HAP-1 (cell line): ENCODE measurements around the gene YPEL1.
"Not testable (repeated sequence)": the region's sequence is repeated elsewhere in the genome, so short reads cannot be mapped to it uniquely, and the experiment has no call there.

ENCODE experiments used
- DNase-seq, 2 experiments: peaks; one replicate each; pipeline ENCODE4 v3.0.0-alpha.2; 2016 to 2020; ENCODE audit warnings: low spot score in 2 of 2
- H3K27me3 ChIP-seq: fragments of 250-450 bp; sonication (Bioruptor Pico); 2 replicates; pipeline ENCODE4 v1.5.1; 2020; ENCODE audit warnings: low read depth, mild to moderate bottlenecking, moderate library complexity
- H3K36me3 ChIP-seq: fragments of 250-450 bp; sonication (Bioruptor Pico); replicated peaks from 2 replicates; pipeline ENCODE4 v1.5.1; 2020; ENCODE audit warnings: mild to moderate bottlenecking
- H3K4me1 ChIP-seq: fragments of 250-450 bp; sonication (Bioruptor Pico); 2 replicates; pipeline ENCODE4 v1.5.1; 2020; ENCODE audit warnings: mild to moderate bottlenecking
- H3K4me3 ChIP-seq: fragments of 250-450 bp; sonication (Bioruptor Pico); 2 replicates; pipeline ENCODE4 v1.5.1; 2020; ENCODE audit warnings: mild to moderate bottlenecking, moderate library complexity
- H3K9me3 ChIP-seq: fragments of 250-450 bp; sonication (Bioruptor Pico); 2 replicates; pipeline ENCODE4 v1.5.1; 2020; ENCODE audit warnings: mild to moderate bottlenecking, moderate library complexity
- in situ Hi-C: fragments of 300-500 bp; cut with MboI; formaldehyde crosslinking; loops from 3 replicates; pipeline ENCODE4 v1.14.3; 2020; ENCODE audit warnings: low sequenced_read_pairs, inconsistent platforms, mixed read lengths

Gene YPEL1

GRCh38 chr22:21739828-21740377 lies 4.3 kb upstream of the YPEL1 start:
- Histone ChIP-seq H3K4me1 (peaks cover 4% of the 10 kb centered on the region), H3K4me3 (no peak overlapping the region), H3K9me3 (no peaks in the 10 kb centered on the region), H3K36me3 (no peaks in the 10 kb centered on the region), H3K27me3 (0 out of 2 replicates have a peak, but pooled peaks cover 2% of the 10 kb centered on the region)
- in situ Hi-C loops: no loop called here
- DNase-seq: no peak

GRCh38 chr22:21738966-21739365 lies 3.4 kb upstream of the YPEL1 start:
- DNase-seq: no peak
- in situ Hi-C loops: no loop called here
- Histone ChIP-seq H3K36me3 (no peaks in the 10 kb centered on the region), H3K4me1 (peaks cover 10% of the 10 kb centered on the region), H3K27me3 (0 out of 2 replicates have a peak, but pooled peaks cover 2% of the 10 kb centered on the region), H3K9me3 (no peaks in the 10 kb centered on the region), H3K4me3 (no peak overlapping the region)

GRCh38 chr22:21738081-21738480 lies 2.5 kb upstream of the YPEL1 start:
- in situ Hi-C loops: no loop called here
- no peak for DNase-seq
- Histone ChIP-seq H3K27me3 (no peaks in the 10 kb centered on the region), H3K4me1 (peaks cover 10% of the 10 kb centered on the region), H3K36me3 (no peaks in the 10 kb centered on the region), H3K9me3 (no peaks in the 10 kb centered on the region), H3K4me3 (no peak overlapping the region)

- Histone ChIP-seq H3K4me1 (peaks cover 10% of the 10 kb centered on the region), H3K36me3 (no peaks in the 10 kb centered on the region), H3K9me3 (no peaks in the 10 kb centered on the region), H3K4me3 (no peak overlapping the region), H3K27me3 (no peaks in the 10 kb centered on the region)
- in situ Hi-C loops: no loop called here
- no peak for DNase-seq
Observed at GRCh38 chr22:21736948-21737347, 1.4 kb upstream of the YPEL1 start.

- no peaks in the 10 kb centered on the region for H3K27me3 ChIP-seq
- peaks cover 10% of the 10 kb centered on the region for H3K4me1 ChIP-seq
- in situ Hi-C loops: no loop called here
- DNase-seq: no peak
- no peaks in the 10 kb centered on the region for H3K36me3 ChIP-seq
- peak overlapping the region; percentile 9; the same call in 1 of the 2 replicates for H3K4me3 ChIP-seq
- no peaks in the 10 kb centered on the region for H3K9me3 ChIP-seq
Observed at GRCh38 chr22:21736084-21736642, 569 bp upstream of the YPEL1 start.

GRCh38 chr22:21734540-21735199 lies 924 bp downstream of the YPEL1 start:
- H3K27me3 ChIP-seq: no peaks in the 10 kb centered on the region
- H3K4me1 ChIP-seq: peaks cover 10% of the 10 kb centered on the region
- DNase-seq: no peak
- no peaks in the 10 kb centered on the region for H3K36me3 ChIP-seq
- peak overlapping the region; percentile 37 for H3K4me3 ChIP-seq
- no peaks in the 10 kb centered on the region for H3K9me3 ChIP-seq
- in situ Hi-C loops: no loop called here

GRCh38 chr22:21731503-21731902 lies 4.1 kb downstream of the YPEL1 start:
- Histone ChIP-seq H3K4me1 (peaks cover 10% of the 10 kb centered on the region), H3K36me3 (no peaks in the 10 kb centered on the region), H3K9me3 (no peaks in the 10 kb centered on the region), H3K27me3 (no peaks in the 10 kb centered on the region), H3K4me3 (no peak overlapping the region)
- in situ Hi-C loops: no loop called here
- no peak for DNase-seq

GRCh38 chr22:21730535-21731308 lies 4.9 kb downstream of the YPEL1 start:
- Histone ChIP-seq H3K36me3 (no peaks in the 10 kb centered on the region), H3K9me3 (no peaks in the 10 kb centered on the region), H3K4me1 (peaks cover 7% of the 10 kb centered on the region), H3K4me3 (no peak overlapping the region), H3K27me3 (no peaks in the 10 kb centered on the region)
- in situ Hi-C loops: no loop called here
- DNase-seq: no peak

GRCh38 chr22:21729184-21729583 lies 6.4 kb downstream of the YPEL1 start:
- H3K36me3 ChIP-seq, H3K9me3 ChIP-seq, H3K27me3 ChIP-seq, H3K4me3 ChIP-seq, H3K4me1 ChIP-seq, in situ Hi-C loops, DNase-seq: not testable (repeated sequence)

GRCh38 chr22:21728270-21728669 lies 7.3 kb downstream of the YPEL1 start:
- Histone ChIP-seq H3K4me1 (no peaks in the 10 kb centered on the region), H3K36me3 (no peaks in the 10 kb centered on the region), H3K9me3 (no peaks in the 10 kb centered on the region), H3K27me3 (no peaks in the 10 kb centered on the region), H3K4me3 (no peak overlapping the region)
- no peak for DNase-seq
- in situ Hi-C loops: no loop called here

- Histone ChIP-seq H3K9me3 (no peaks in the 10 kb centered on the region), H3K27me3 (no peaks in the 10 kb centered on the region), H3K36me3 (no peaks in the 10 kb centered on the region), H3K4me3 (no peak overlapping the region), H3K4me1 (no peaks in the 10 kb centered on the region)
- in situ Hi-C loops: no loop called here
- DNase-seq: no peak
Observed at GRCh38 chr22:21727768-21728167, 7.8 kb downstream of the YPEL1 start.

GRCh38 chr22:21727159-21727558 lies 8.4 kb downstream of the YPEL1 start:
- no peaks in the 10 kb centered on the region for H3K9me3 ChIP-seq
- no peaks in the 10 kb centered on the region for H3K36me3 ChIP-seq
- no peak overlapping the region for H3K4me3 ChIP-seq
- H3K4me1 ChIP-seq: no peaks in the 10 kb centered on the region
- H3K27me3 ChIP-seq: no peaks in the 10 kb centered on the region
- in situ Hi-C loops: no loop called here
- no peak for DNase-seq

GRCh38 chr22:21726650-21727049 lies 8.9 kb downstream of the YPEL1 start:
- Histone ChIP-seq H3K4me1 (no peaks in the 10 kb centered on the region), H3K27me3 (no peaks in the 10 kb centered on the region), H3K36me3 (no peaks in the 10 kb centered on the region), H3K9me3 (no peaks in the 10 kb centered on the region), H3K4me3 (no peak overlapping the region)
- DNase-seq: peak; percentile 19 to 57
- in situ Hi-C loops: no loop called here
